Stromal cell of bone marrow (primary cell): ENCODE measurements around the gene CNOT1.
"Not testable (repeated sequence)": the region's sequence is repeated elsewhere in the genome, so short reads cannot be mapped to it uniquely, and the experiment has no call there.

Experiments used
- DNase-seq: peaks from one replicate; pipeline ENCODE4 v3.0.0-alpha.2; 2012; ENCODE audit warnings: low read depth

The CNOT1 gene

GRCh38 chr16:58582133-58582532 lies 47.5 kb downstream of the CNOT1 start:
- no peak for DNase-seq

DNA sequence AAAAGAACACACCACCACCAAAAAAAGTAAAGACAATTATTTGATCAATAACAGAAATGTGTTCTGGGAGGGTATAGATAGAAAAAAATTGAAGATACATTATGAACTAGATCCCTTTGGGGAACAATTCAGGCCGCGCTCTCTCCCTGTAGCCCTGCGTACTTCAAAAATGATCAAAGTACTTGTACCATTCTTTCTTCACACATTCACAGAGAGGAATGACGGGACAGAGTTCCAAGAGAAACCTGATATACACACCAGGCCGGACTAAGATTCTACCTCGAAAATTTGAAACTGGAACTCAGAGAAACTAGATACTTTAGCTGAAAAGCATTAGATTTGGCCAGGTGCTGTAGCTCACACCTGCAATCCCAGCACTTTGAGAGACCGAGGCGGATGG lies 50.0 kb downstream of the CNOT1 start:
- no peak for DNase-seq

DNA sequence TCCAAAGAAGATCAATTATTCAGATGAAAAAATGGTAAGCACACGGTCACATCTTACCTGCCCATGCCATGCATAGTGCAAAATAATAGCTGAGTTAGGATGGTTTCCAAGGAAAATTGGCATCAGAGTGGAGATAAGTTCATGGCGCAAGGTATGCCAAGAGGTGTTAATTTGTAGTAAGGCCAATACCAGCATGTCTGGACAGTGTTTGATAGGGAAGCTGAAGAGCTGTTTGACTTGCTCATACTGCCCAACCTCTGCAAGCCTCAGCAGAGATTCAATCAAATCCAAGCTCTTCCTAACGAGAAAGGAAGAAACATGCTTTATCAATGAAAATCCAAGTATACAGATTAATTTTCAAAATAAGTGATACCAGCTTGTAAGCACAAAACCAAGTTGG lies 51.0 kb downstream of the CNOT1 start:
- DNase-seq: no peak

GRCh38 chr16:58577141-58577540 lies 52.5 kb downstream of the CNOT1 start:
- no peak for DNase-seq

GRCh38 chr16:58574895-58575294 lies 54.7 kb downstream of the CNOT1 start:
- DNase-seq: no peak

- not testable (repeated sequence) for DNase-seq
These were observed 63.9 kb downstream of the CNOT1 start for GRCh38 chr16:58565697-58566096.

DNA sequence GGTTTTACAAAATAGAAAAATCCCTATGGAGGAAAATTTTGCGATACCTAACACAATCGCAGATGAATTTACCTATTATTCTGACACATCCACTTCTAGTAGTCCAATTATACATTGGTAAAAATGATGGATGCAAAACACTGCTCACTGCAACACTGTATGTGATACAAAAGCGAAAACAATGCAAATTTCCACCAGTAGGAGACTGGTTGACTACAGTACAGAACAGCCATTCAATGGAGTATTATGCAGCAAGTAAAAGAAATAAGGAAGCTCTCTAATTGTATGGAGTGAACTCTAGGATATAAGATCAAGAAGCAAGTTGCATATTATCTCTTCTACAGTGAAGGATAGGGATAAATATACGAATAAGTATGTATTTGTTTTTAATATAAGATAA lies 65.9 kb downstream of the CNOT1 start:
- no peak for DNase-seq

- no peak for DNase-seq
These were observed 66.4 kb downstream of the CNOT1 start for GRCh38 chr16:58563235-58563634.

GRCh38 chr16:58556678-58557077 lies 72.9 kb downstream of the CNOT1 start:
- no peak for DNase-seq

GRCh38 chr16:58551496-58551895 lies 78.1 kb downstream of the CNOT1 start:
- DNase-seq: no peak

DNA sequence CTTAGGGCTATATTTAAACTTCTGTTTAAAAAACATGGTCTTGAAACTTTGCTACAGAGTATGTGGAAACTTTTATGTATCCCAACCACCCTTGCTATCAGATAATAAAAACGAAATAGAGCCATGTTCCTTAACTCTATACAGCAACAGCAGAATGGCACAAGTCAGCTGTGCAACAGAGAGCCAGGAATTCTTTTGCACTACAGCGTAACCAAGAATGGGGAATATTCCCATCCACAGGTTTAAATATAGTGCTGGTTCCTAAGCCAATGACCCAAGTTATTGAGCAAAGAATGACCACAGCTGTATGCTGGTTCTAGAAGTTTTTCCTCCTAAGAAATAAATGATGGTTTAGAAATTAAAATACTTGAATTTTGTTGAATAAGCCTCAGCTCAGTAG lies 81.2 kb downstream of the CNOT1 start:
- no peak for DNase-seq

DNA sequence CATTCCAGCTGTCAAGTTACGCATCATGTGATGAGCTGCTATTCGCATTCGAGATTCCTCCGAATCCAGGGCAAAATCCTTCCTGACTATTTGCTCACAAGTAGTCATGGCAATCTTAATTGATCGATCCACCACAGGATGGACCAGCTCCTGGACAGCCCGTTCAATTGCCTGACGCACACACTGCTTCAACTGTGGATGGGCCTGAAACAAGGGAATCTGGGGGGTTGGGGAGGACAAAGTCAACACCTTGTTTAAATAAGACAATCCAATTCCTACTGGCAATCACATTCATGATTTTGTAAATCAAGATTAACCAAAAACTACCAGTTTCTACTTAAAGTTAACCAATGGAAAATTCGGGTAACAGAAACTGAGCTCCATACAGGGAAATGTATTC lies 85.9 kb downstream of the CNOT1 start:
- DNase-seq: no peak

DNA sequence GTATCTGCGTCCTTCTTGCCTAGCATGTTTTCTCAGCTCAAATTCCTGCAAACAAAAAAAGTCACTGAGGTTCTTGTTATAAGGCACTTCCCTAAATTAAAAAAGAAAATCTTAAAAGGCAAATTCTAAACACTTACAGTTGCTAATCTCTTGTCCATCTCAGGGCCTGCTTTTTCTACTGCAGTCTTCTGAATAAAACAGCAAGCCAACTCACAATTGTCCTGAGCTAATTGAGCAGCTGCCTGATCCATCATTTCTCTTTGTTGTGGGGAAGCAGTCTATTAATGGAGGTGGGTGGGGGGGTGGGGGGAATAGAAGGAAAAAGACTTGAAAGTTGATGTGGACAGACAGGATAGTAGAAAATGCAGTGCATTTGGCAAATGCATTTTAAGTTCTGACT lies 87.3 kb downstream of the CNOT1 start:
- DNase-seq: no peak

GRCh38 chr16:58541711-58542110 lies 87.9 kb downstream of the CNOT1 start:
- DNase-seq: no peak

DNA sequence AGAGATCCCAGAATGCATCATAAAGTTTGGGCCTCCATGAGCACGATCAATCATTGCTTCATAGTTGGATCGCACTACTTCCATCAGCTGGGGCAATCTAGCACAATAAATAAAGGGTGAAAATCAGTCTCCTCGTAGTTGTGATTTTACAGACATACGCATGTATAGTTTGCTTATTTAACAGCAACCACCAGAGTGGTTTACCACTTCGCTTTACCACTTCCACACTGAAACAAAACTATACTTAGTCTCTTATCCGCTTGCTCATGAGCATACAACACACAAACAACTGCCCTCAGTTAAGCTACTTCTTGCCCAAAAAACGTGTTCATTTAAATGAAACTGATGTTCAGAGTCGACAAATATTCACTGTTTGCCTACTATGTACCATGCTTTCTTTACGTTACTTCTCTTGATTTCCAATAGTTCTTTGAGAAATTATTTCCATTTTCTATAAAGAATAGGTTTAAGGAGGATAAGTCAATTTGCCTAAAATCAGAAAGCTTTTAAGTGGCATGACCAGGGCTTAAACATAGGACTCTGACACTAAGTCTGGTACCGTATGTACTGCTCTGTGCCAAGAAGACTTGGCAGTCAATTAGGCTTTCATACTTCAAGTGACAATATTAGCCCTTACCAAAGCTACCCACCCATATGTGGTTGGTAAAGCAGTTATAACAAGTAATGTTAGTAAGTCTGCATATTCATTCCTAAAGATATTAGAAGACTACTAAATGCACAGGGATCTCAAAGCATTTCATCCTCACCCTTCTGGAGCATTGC lies 92.3 kb downstream of the CNOT1 start:
- no peak for DNase-seq

DNA sequence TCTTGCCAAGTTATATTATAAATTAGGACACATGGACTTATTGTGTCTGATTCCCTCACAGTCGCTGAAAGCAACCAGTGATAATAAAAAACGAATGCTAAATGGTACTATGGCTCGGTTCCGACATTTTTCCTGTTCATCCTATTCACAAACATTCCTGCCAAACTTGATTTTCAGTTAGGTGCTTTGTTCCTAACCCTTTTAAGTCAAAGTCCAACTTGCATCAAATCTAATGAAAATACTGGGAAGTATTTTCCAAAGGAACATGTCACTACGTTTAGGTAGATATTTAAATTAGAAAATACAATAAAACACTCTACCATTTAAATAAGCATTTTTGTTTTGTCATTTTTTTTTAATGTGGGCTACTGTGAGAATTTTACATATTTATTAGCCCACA lies 93.3 kb downstream of the CNOT1 start:
- no peak for DNase-seq

GRCh38 chr16:58535100-58535499 lies 94.5 kb downstream of the CNOT1 start:
- no peak for DNase-seq

- DNase-seq: no peak
These were observed 95.7 kb downstream of the CNOT1 start for GRCh38 chr16:58533751-58534470.

DNA sequence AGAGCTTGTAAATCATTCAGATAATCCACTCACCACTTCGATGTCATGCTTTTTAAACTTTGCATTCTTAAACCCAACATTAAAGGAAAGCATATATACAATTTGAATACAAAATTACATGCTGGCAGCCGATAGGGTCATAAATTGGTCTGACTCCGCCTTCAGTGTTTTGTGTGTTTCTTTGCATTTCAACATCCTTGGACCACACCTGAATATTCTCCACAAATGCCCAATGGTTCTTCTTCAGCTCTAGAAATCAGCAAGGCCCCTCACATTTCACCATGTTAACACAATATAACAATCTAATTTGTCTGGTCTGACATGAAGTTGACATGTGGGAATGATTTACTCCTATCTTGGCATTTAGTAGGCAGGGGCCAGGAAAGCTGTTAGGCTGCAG lies 97.2 kb downstream of the CNOT1 start:
- DNase-seq: no peak

GRCh38 chr16:58530179-58530578 lies 99.4 kb downstream of the CNOT1 start:
- DNase-seq: no peak

DNA sequence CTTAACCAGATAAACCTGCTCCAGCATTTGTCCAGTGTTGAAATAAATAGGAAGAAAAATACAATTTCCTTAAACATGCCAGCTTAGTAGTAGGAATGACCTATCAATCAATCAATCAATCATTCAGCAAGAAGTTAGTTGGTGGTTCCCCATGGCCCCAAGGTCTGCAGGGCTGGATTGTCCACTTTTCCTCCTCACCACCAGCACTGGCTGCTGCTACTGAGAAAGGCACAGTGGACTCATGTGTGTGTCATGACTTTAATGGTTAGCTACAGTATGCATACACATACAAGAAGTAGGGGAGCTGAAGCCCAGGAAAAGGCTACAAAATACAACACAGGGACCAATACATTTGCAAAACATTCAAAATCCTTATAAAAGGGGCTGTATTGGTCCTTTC lies 109.9 kb downstream of the CNOT1 start:
- no peak for DNase-seq

GRCh38 chr16:58518980-58519368 lies 110.7 kb downstream of the CNOT1 start:
- DNase-seq: no peak

GRCh38 chr16:58518083-58518979 lies 111.3 kb downstream of the CNOT1 start:
- DNase-seq: no peak
